Hypothalamus (tissue), 51 donors: Measurements from ENCODE around the gene FLNC.
A peak's percentile ranks its signal among the peaks of the same experiment; 100 is the strongest.

Experiments used
- DNase-seq, 51 donors: peaks; one replicate each; lab custom pipeline; 2025; lab: John Stamatoyannopoulos, UW

The FLNC gene

GRCh38 chr7:128858380-128859231 is 28.4 kb downstream of the FLNC start:
- no peak for DNase-seq

GRCh38 chr7:128859232-128860157 is 29.3 kb downstream of the FLNC start:
- DNase-seq = no peak

- no peak for DNase-seq
Observed at GRCh38 chr7:128860158-128861073, 30.2 kb downstream of the FLNC start.

GRCh38 chr7:128861957-128862570 is 31.9 kb downstream of the FLNC start:
- no peak for DNase-seq

GRCh38 chr7:128862571-128863432 is 32.6 kb downstream of the FLNC start, which contains the start of gene ATP6V1F:
Gene ATP6V1F (plus strand): TSS chr7:128862856. CDS start chr7:128862905, 49 bp downstream.
- peak; percentile 59 to 98 (median 93) for DNase-seq

- peak in 2 of 51 donors; percentile 60 to 61 for DNase-seq
Observed at GRCh38 chr7:128863433-128863989, 33.3 kb downstream of the FLNC start.

GRCh38 chr7:128865303-128865702 is 35.1 kb downstream of the FLNC start:
- DNase-seq = no peak

GRCh38 chr7:128865996-128866877 is 36.0 kb downstream of the FLNC start:
- DNase-seq = no peak

- no peak for DNase-seq
Observed at GRCh38 chr7:128867241-128867640, 37.0 kb downstream of the FLNC start.

GRCh38 chr7:128867842-128868623 is 37.8 kb downstream of the FLNC start:
- DNase-seq = peak in 2 of 51 donors; percentile 4 to 8

GRCh38 chr7:128868624-128869137 is 38.5 kb downstream of the FLNC start:
- DNase-seq = no peak

GRCh38 chr7:128869138-128869943 is 39.1 kb downstream of the FLNC start:
- peak in 38 of 51 donors; percentile 2 to 57 (median 24) for DNase-seq

GRCh38 chr7:128869944-128870285 is 39.7 kb downstream of the FLNC start:
- DNase-seq = no peak

GRCh38 chr7:128871050-128871449 is 40.8 kb downstream of the FLNC start:
- no peak for DNase-seq

GRCh38 chr7:128872394-128872824 is 42.2 kb downstream of the FLNC start:
- DNase-seq = no peak

- peak in 2 of 51 donors; percentile 9 to 35 for DNase-seq
Observed at GRCh38 chr7:128873234-128873633, 43.0 kb downstream of the FLNC start.
